Measurements from ENCODE around the gene DNAJC17.

GRCh38 chr15:40762919-40763800, 44.1 kb downstream of the DNAJC17 start:
- no peak for TF ChIP-seq CTCF (IDR thresholded peaks at IDR 0.05)
- no peak for TF ChIP-seq POLR2AphosphoS5 (IDR thresholded peaks at IDR 0.05)
- TF ChIP-seq POLR2A (IDR thresholded peaks at IDR 0.05): no peak
- no peak for TF ChIP-seq EP300 (IDR thresholded peaks at IDR 0.05)
